CD14-positive monocyte (primary cell): Measurements from ENCODE around the gene BAZ2B. TPM values are rescaled to one million over a fixed set of nuclear protein-coding genes. Genes with fewer than 3 reads are reported as not detected.

ENCODE experiments used
- DNase-seq, 3 donors: peaks; one replicate each; pipeline ENCODE4 v3.0.0-alpha.2; 2011 to 2022
- H2AFZ ChIP-seq: 2 replicates; pipeline ENCODE4 v1.6.0; 2012; ENCODE audit warnings: mild to moderate bottlenecking, low read depth, low read length, inconsistent platforms; ENCODE audit not compliant: insufficient read depth, poor library complexity, severe bottlenecking
- H3K27ac ChIP-seq, 2 donors: 1 replicate in 1 of 2; 2 replicates in 1 of 2; pipeline ENCODE4 v1.5.1; 2012 to 2013; ENCODE audit warnings: low read length in 2 of 2, control low read depth in 1 of 2, inconsistent platforms in 1 of 2, low read depth in 1 of 2, mild to moderate bottlenecking in 1 of 2
- H3K27me3 ChIP-seq, 2 donors: one replicate each; pipeline versions ENCODE4 v1.6.0 to v1.6.1; 2011 to 2013; ENCODE audit warnings: low read length in 2 of 2; ENCODE audit not compliant: control insufficient read depth in 2 of 2, insufficient read depth in 2 of 2
- H3K36me3 ChIP-seq, 2 donors: replicated peaks in 1 of 2; 1 replicate in 1 of 2; 2 replicates in 1 of 2; pipeline versions ENCODE4 v1.5.1 to v1.6.1; 2012 to 2013; ENCODE audit warnings: low read length in 2 of 2, control low read depth in 1 of 2, inconsistent platforms in 1 of 2, mild to moderate bottlenecking in 1 of 2; ENCODE audit not compliant: insufficient read depth in 2 of 2, control insufficient read depth in 1 of 2
- H3K4me1 ChIP-seq, 2 donors: 1 replicate in 1 of 2; 2 replicates in 1 of 2; pipeline versions ENCODE4 v1.5.1 to v1.6.1; 2012 to 2013; ENCODE audit warnings: low read length in 2 of 2, control low read depth in 1 of 2, inconsistent platforms in 1 of 2, mild to moderate bottlenecking in 1 of 2, moderate library complexity in 1 of 2; ENCODE audit not compliant: insufficient read depth in 2 of 2, control insufficient read depth in 1 of 2
- H3K4me2 ChIP-seq: replicated peaks from 2 replicates; pipeline ENCODE3; 2012; ENCODE audit warnings: low read length, moderate library complexity, mild to moderate bottlenecking; ENCODE audit not compliant: poor library complexity, severe bottlenecking; ENCODE audit errors: extremely low read depth
- H3K4me3 ChIP-seq, 3 experiments: fragments of 200-600 bp in 1 of 3; sonication (generic) in 1 of 3; replicated peaks in 1 of 3; 1 replicate in 2 of 3; 2 replicates in 1 of 3; pipeline ENCODE4 v1.5.1; 2011 to 2013; ENCODE audit warnings: low read length in 3 of 3, mild to moderate bottlenecking in 3 of 3, control low read depth in 2 of 3, low read depth in 2 of 3, inconsistent platforms in 1 of 3, moderate library complexity in 1 of 3
- H3K79me2 ChIP-seq: 2 replicates; pipeline ENCODE4 v1.6.0; 2012; ENCODE audit warnings: mild to moderate bottlenecking, control low read depth, inconsistent platforms, low read length, moderate library complexity; ENCODE audit not compliant: insufficient read depth
- H3K9ac ChIP-seq: 2 replicates; pipeline ENCODE4 v1.6.0; 2017; ENCODE audit warnings: low read length, mild to moderate bottlenecking; ENCODE audit not compliant: insufficient read depth, poor library complexity, severe bottlenecking
- H3K9me3 ChIP-seq, 2 donors: replicated peaks in 1 of 2; 1 replicate in 1 of 2; 2 replicates in 1 of 2; pipeline versions ENCODE4 v1.5.1 to v1.6.1; 2012 to 2013; ENCODE audit warnings: low read length in 2 of 2, control low read depth in 1 of 2; ENCODE audit not compliant: control insufficient read depth in 1 of 2, insufficient read depth in 1 of 2
- H4K20me1 ChIP-seq: 2 replicates; pipeline ENCODE4 v1.6.0; 2012; ENCODE audit warnings: mild to moderate bottlenecking, low read length, control low read depth, moderate library complexity; ENCODE audit not compliant: insufficient read depth
- H3K27ac Mint-ChIP-seq, 7 donors: one replicate each; pipeline ENCODE4 v1.8.0; 2020; ENCODE audit warnings: mild to moderate bottlenecking in 7 of 7, mixed read lengths in 7 of 7, moderate library complexity in 6 of 7, inconsistent platforms in 2 of 7
- H3K27me3 Mint-ChIP-seq, 3 donors: one replicate each; pipeline ENCODE4 v1.8.0; 2021 to 2022; ENCODE audit warnings: low read depth in 3 of 3, mild to moderate bottlenecking in 3 of 3, mixed read lengths in 3 of 3, moderate library complexity in 3 of 3, inconsistent platforms in 1 of 3
- H3K36me3 Mint-ChIP-seq, 2 donors: one replicate each; pipeline ENCODE4 v1.8.0; 2020; ENCODE audit warnings: mixed read lengths in 2 of 2, inconsistent platforms in 1 of 2, mild to moderate bottlenecking in 1 of 2
- H3K4me1 Mint-ChIP-seq: one replicate; pipeline ENCODE4 v1.8.0; 2020; ENCODE audit warnings: mild to moderate bottlenecking, mixed read lengths
- H3K4me3 Mint-ChIP-seq, 2 donors: one replicate each; pipeline ENCODE4 v1.8.0; 2020; ENCODE audit warnings: mild to moderate bottlenecking in 2 of 2, mixed read lengths in 2 of 2, moderate library complexity in 1 of 2
- H3K9me3 Mint-ChIP-seq, 7 donors: one replicate each; pipeline ENCODE4 v1.8.0; 2020 to 2022; ENCODE audit warnings: mixed read lengths in 7 of 7, mild to moderate bottlenecking in 6 of 7, moderate library complexity in 6 of 7, inconsistent platforms in 2 of 7
- CTCF ChIP-seq: fragments of 200-600 bp; IDR thresholded peaks from one replicate; pipeline ENCODE4 v1.8.0; 2022; ENCODE audit warnings: antibody characterized with exemption, mild to moderate bottlenecking
- WGBS: methylation state at CpG from one replicate; pipeline ENCODE4 v1.1.5; 2013; ENCODE audit warnings: missing lambda C conversion rate; ENCODE audit not compliant: insufficient coverage; 5-methylcytosine and 5-hydroxymethylcytosine counted together
- intact Hi-C, 2 donors: fragments of 100-400 bp; cut with micrococcal nuclease; formaldehyde crosslinking; loops; one replicate each; pipeline versions ENCODE4 v1.15.0 to v1.15.1; 2023
- polyA plus RNA-seq, 3 donors: library from polyadenylated mRNA; depleted of rRNA in 1 of 3; unstranded in 2 of 3; stranded (reverse) in 1 of 3; fragments of 300-500 nt in 2 of 3; fragments of >200 nt in 1 of 3; fragmentation: Illumina TruSeq in 2 of 3; gene quantifications; 1 replicate in 2 of 3; 2 replicates in 1 of 3; pipeline ENCODE4 v1.2.3, GENCODE V29; 2012 to 2021

BAZ2B gene
- polyA plus RNA-seq, 3 donors, result 12.9 to 34.2 (median 31.6) TPM

- no peak overlapping the region for H3K4me3 ChIP-seq
- Mint-ChIP-seq H3K27me3 (peaks cover 0 to 2% (median 1%) of the 10 kb centered on the region in 3 donors), H3K36me3 (peaks cover 10 to 21% of the 10 kb centered on the region in 2 donors), H3K27ac (peak overlapping the region; percentile 33 to 86 (median 66)), H3K9me3 (no peaks in the 10 kb centered on the region), H3K4me1 (peaks cover 18% of the 10 kb centered on the region), H3K4me3 (no peak overlapping the region)
- no peak for DNase-seq
- no peak overlapping the region for H3K27ac ChIP-seq
- H3K4me2 ChIP-seq, result no peak overlapping the region
- peaks cover 7 to 10% of the 10 kb centered on the region in 2 donors for H3K4me1 ChIP-seq
- no peaks in the 10 kb centered on the region for H3K27me3 ChIP-seq
- no peaks in the 10 kb centered on the region for H3K79me2 ChIP-seq
- H2AFZ ChIP-seq, result no peak overlapping the region
- H4K20me1 ChIP-seq, result peaks cover 53% of the 10 kb centered on the region
- no peak overlapping the region for H3K9ac ChIP-seq
- 38% methylated on average over 1 of the region's 1 CpG for WGBS
- no peaks in the 10 kb centered on the region for H3K9me3 ChIP-seq
- H3K36me3 ChIP-seq, result peaks cover 6 to 16% of the 10 kb centered on the region in 2 donors
- intact Hi-C loops, result no loop called here
- no peak for TF ChIP-seq CTCF
Observed at GRCh38 chr2:159457589-159457988, 158.8 kb downstream of the BAZ2B start.

GRCh38 chr2:159456500-159457426, 159.6 kb downstream of the BAZ2B start:
- H3K27ac Mint-ChIP-seq, result peak overlapping the region in 3 of 7 donors; percentile 6 to 49 (median 20)

More at GRCh38 chr2:159456500-159457426, 159.6 kb downstream of the BAZ2B start:
- Histone ChIP-seq H3K27ac (peak overlapping the region in 1 of 2 donors; percentile 13), H4K20me1 (peaks cover 46% of the 10 kb centered on the region), H3K36me3 (peaks cover 6 to 15% of the 10 kb centered on the region in 2 donors), H3K27me3 (no peaks in the 10 kb centered on the region), H3K4me3 (no peak overlapping the region), H3K9ac (no peak overlapping the region), H2AFZ (no peak overlapping the region), H3K9me3 (no peaks in the 10 kb centered on the region), H3K4me2 (no peak overlapping the region), H3K4me1 (peaks cover 7 to 10% of the 10 kb centered on the region in 2 donors), H3K79me2 (no peaks in the 10 kb centered on the region)
- H3K4me3 Mint-ChIP-seq, result no peak overlapping the region
- intact Hi-C loops, result no loop called here
- TF ChIP-seq CTCF, result no peak
- H3K4me1 Mint-ChIP-seq, result peaks cover 18% of the 10 kb centered on the region
- H3K9me3 Mint-ChIP-seq, result no peaks in the 10 kb centered on the region
- no CpG with 5 or more reads among the region's 5 CpGs for WGBS
- peaks cover 0 to 2% (median 1%) of the 10 kb centered on the region in 3 donors for H3K27me3 Mint-ChIP-seq
- DNase-seq, result peak; percentile 3 to 37 (median 15)
- peaks cover 8 to 14% of the 10 kb centered on the region in 2 donors for H3K36me3 Mint-ChIP-seq
